SJCRH30 (cell line): ENCODE results near the gene BAAT. TPM values are rescaled to one million over a fixed set of nuclear protein-coding genes. Genes with fewer than 3 reads are reported as not detected.
A peak's percentile ranks its signal among the peaks of the same experiment; 100 is the strongest.

Source experiments
- DNase-seq, 2 experiments: peaks; one replicate each; pipeline ENCODE4 v3.0.0-alpha.2; 2015 to 2020
- H3K27ac ChIP-seq: fragments of 250-450 bp; sonication (Bioruptor Pico); 2 replicates; pipeline ENCODE4 v1.5.1; 2020; ENCODE audit warnings: mild to moderate bottlenecking, moderate library complexity
- H3K27me3 ChIP-seq: fragments of 250-450 bp; sonication (Bioruptor Pico); 2 replicates; pipeline ENCODE4 v1.5.1; 2020; ENCODE audit warnings: mild to moderate bottlenecking, moderate library complexity
- H3K36me3 ChIP-seq: fragments of 250-450 bp; sonication (Bioruptor Pico); 2 replicates; pipeline ENCODE4 v1.5.1; 2020; ENCODE audit warnings: mild to moderate bottlenecking, moderate library complexity
- H3K4me1 ChIP-seq: fragments of 250-450 bp; sonication (Bioruptor Pico); 2 replicates; pipeline ENCODE4 v1.5.1; 2020; ENCODE audit warnings: mild to moderate bottlenecking, moderate library complexity
- H3K4me3 ChIP-seq: fragments of 250-450 bp; sonication (Bioruptor Pico); 2 replicates; pipeline ENCODE4 v1.5.1; 2020; ENCODE audit warnings: mild to moderate bottlenecking, moderate library complexity
- H3K9me3 ChIP-seq: fragments of 250-450 bp; sonication (Bioruptor Pico); replicated peaks from 2 replicates; pipeline ENCODE4 v1.5.1; 2020; ENCODE audit warnings: mild to moderate bottlenecking, moderate library complexity
- total RNA-seq: library from RNA; depleted of rRNA; stranded (reverse); fragments of >200 nt; shearing (Covaris generic); gene quantifications from 2 replicates; pipeline ENCODE4 v1.2.3, GENCODE V29; 2014

Gene BAAT
- total RNA-seq, 1 experiment from 2014 or later = 0.10 TPM

DNA sequence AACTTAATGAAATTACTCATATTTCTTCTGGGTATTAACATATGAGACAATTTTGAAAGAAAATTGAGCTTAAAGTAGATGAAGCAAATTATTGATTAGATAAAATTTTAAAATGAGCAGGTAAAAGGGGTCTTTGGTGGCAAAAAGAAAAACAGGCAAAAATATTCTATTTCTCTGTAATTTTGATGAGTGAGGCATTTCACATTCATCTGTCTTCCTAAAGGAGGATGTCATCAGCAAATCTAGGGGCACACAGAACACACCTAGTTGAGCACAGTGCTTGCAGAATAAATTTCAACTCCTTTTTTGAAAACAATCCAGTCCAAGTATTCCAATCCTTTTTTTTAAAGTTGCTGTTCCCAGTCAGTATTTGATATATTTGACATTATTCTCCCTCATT, 30.0 kb upstream of the BAAT start:
- H3K36me3 ChIP-seq = peaks cover 18% of the 10 kb centered on the region
- peaks cover 21% of the 10 kb centered on the region for H3K9me3 ChIP-seq
- no peak overlapping the region for H3K27ac ChIP-seq
- peaks cover 12% of the 10 kb centered on the region for H3K4me1 ChIP-seq
- H3K4me3 ChIP-seq = no peak overlapping the region
- DNase-seq = no peak
- no peaks in the 10 kb centered on the region for H3K27me3 ChIP-seq

DNA sequence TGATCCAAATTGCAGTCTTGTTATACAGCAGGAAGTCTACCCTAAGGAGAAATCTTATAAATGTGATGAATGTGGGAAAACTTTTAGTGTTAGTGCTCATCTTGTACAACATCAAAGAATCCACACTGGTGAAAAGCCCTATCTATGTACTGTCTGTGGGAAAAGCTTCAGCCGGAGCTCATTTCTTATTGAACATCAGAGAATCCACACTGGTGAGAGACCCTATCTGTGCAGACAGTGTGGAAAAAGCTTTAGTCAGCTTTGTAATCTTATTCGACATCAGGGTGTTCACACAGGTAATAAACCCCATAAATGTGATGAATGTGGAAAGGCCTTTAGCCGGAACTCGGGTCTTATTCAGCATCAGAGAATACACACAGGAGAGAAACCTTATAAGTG, 24.3 kb upstream of the BAAT start:
- Histone ChIP-seq H3K9me3 (peaks cover 56% of the 10 kb centered on the region), H3K36me3 (peaks cover 71% of the 10 kb centered on the region), H3K27ac (no peak overlapping the region), H3K4me3 (no peak overlapping the region), H3K27me3 (no peaks in the 10 kb centered on the region), H3K4me1 (no peaks in the 10 kb centered on the region)
- DNase-seq = no peak

DNA sequence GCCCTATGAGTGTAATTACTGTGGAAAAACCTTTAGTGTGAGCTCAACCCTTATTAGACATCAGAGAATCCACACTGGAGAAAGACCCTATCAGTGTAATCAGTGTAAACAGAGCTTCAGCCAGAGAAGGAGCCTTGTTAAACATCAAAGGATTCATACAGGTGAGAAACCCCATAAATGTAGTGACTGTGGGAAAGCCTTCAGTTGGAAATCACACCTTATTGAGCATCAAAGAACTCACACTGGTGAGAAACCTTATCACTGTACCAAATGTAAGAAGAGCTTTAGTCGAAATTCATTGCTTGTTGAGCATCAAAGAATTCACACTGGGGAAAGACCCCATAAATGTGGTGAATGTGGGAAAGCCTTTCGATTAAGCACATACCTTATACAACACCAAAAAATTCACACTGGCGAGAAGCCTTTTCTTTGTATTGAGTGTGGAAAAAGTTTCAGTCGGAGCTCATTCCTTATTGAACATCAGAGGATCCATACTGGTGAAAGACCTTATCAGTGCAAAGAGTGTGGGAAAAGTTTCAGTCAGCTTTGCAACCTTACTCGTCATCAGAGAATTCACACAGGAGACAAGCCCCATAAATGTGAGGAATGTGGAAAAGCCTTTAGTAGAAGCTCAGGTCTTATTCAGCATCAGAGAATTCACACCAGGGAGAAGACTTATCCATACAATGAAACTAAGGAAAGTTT, 23.7 kb upstream of the BAAT start:
- no peak overlapping the region for H3K4me3 ChIP-seq
- H3K4me1 ChIP-seq = no peaks in the 10 kb centered on the region
- peaks cover 58% of the 10 kb centered on the region for H3K9me3 ChIP-seq
- no peaks in the 10 kb centered on the region for H3K27me3 ChIP-seq
- DNase-seq = no peak
- peaks cover 76% of the 10 kb centered on the region for H3K36me3 ChIP-seq
- no peak overlapping the region for H3K27ac ChIP-seq

GRCh38 chr9:101403516-101404285, 18.9 kb upstream of the BAAT start:
- Histone ChIP-seq H3K27me3 (no peaks in the 10 kb centered on the region), H3K4me1 (peaks cover 6% of the 10 kb centered on the region; the same call in 1 of the 2 replicates), H3K36me3 (peaks cover 85% of the 10 kb centered on the region), H3K27ac (no peak overlapping the region), H3K9me3 (peaks cover 31% of the 10 kb centered on the region), H3K4me3 (no peak overlapping the region)
- no peak for DNase-seq

- Histone ChIP-seq H3K36me3 (peaks cover 62% of the 10 kb centered on the region), H3K27ac (no peak overlapping the region), H3K4me1 (peaks cover 9% of the 10 kb centered on the region), H3K9me3 (0 out of 2 replicates have a peak, but pooled peaks cover 8% of the 10 kb centered on the region), H3K27me3 (no peaks in the 10 kb centered on the region), H3K4me3 (no peak overlapping the region; the same call in 1 of the 2 replicates)
- DNase-seq = no peak
Measured at GRCh38 chr9:101400120-101400519, 15.3 kb upstream of the BAAT start.

- Histone ChIP-seq H3K4me1 (peaks cover 9% of the 10 kb centered on the region), H3K27me3 (no peaks in the 10 kb centered on the region), H3K27ac (no peak overlapping the region), H3K9me3 (0 out of 2 replicates have a peak, but pooled peaks cover 8% of the 10 kb centered on the region), H3K36me3 (peaks cover 58% of the 10 kb centered on the region), H3K4me3 (peak overlapping the region; percentile 66)
- DNase-seq = no peak
Measured at GRCh38 chr9:101399643-101399970, 14.8 kb upstream of the BAAT start.

GRCh38 chr9:101398930-101399642, 14.3 kb upstream of the BAAT start:
- peaks cover 9% of the 10 kb centered on the region for H3K4me1 ChIP-seq
- H3K36me3 ChIP-seq = peaks cover 53% of the 10 kb centered on the region
- H3K27me3 ChIP-seq = no peaks in the 10 kb centered on the region
- peak overlapping the region; percentile 39 for H3K27ac ChIP-seq
- 0 out of 2 replicates have a peak, but pooled peaks cover 8% of the 10 kb centered on the region for H3K9me3 ChIP-seq
- DNase-seq = peak in 1 of 2 experiments; percentile 34
- H3K4me3 ChIP-seq = peak overlapping the region; percentile 66

DNA sequence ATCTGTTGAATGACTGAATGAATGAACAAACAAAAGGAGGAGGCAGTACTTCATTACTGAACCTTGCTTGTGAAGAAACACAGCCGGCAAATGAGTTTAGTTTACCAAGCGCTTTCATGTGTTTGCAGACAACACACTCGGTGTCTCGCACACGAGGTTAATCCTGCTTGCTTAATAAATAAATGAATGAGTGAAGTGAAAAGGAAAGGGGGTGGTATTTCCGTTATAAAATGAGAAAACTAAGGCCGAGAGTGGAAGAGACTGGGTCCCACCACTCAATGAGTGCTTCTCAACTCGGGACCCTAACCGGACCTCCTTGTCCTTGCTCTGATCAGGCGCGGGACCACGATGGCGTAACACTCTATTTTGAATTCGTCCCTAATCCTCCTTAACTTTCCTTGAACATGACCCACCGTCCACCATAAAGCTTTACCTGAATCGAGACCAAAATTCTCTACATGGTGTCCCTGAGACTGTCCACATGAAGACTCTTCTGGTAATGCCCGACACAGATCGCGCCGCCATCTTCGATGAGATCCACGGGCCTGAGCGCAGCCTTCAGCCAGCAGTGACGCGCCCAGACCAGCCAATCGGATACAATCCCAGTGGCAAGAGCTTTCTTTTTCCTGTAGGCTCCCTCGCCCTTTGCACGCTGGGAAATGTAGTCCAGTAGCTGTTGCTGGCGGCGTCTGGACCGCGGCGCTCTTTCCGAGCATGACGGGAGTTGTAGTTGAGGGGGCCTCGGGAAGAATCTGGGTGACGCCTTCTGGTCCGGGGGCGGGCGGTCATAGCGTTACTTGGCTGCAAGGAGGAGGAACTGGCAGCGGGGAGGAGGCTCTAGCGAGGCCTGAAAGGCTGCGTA, 13.5 kb upstream of the BAAT start, which contains the start of the genes MRPL50 and ZNF189:
Gene MRPL50, minus strand, starts transcription at position 551 of the 862 bp plus-strand sequence. Its CDS starts 26 bp downstream, at position 525.
Gene ZNF189, plus strand, starts transcription at position 784 of the 862 bp plus-strand sequence. CDS start 306 bp downstream, outside the sequence.
- peak; percentile 98 to 99 for DNase-seq
- Histone ChIP-seq H3K27ac (peak within 1 kb of the TSS; percentile 67), H3K4me3 (peak within 1 kb of the TSS; percentile 66), H3K4me1 (peaks cover 9% of the 10 kb centered on the region), H3K27me3 (no peaks in the 10 kb centered on the region), H3K9me3 (peaks cover 5% of the 10 kb centered on the region; the same call in 1 of the 2 replicates), H3K36me3 (peaks cover 45% of the 10 kb centered on the region)

DNA sequence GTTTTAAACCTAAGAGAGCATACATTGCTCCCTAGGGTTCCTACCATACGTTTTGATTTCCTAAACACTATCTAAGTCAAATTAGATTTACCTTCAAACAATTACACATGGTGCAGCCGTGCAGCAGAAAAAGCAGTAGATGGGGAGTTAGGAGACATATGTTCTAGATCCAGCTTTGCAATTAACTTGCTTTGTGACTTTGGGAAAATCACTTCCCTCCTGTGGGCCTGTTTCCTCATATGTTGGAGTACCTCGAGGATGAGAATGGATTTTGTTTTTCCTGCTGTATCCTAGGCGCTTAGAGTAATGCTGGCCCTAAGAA, 12.9 kb upstream of the BAAT start:
- peak in 1 of 2 experiments; percentile 39 for DNase-seq
- Histone ChIP-seq H3K27ac (peak overlapping the region; percentile 67), H3K9me3 (peaks cover 4% of the 10 kb centered on the region; the same call in 1 of the 2 replicates), H3K4me1 (peaks cover 9% of the 10 kb centered on the region), H3K27me3 (no peaks in the 10 kb centered on the region), H3K4me3 (peak overlapping the region; percentile 66), H3K36me3 (peaks cover 39% of the 10 kb centered on the region)

GRCh38 chr9:101394687-101395086, 9.9 kb upstream of the BAAT start:
- Histone ChIP-seq H3K27ac (no peak overlapping the region), H3K4me3 (no peak overlapping the region), H3K4me1 (peaks cover 5% of the 10 kb centered on the region), H3K27me3 (no peaks in the 10 kb centered on the region), H3K9me3 (no peaks in the 10 kb centered on the region; the same call in 1 of the 2 replicates), H3K36me3 (peaks cover 23% of the 10 kb centered on the region)
- DNase-seq = no peak

GRCh38 chr9:101393135-101393534, 8.3 kb upstream of the BAAT start:
- Histone ChIP-seq H3K27me3 (no peaks in the 10 kb centered on the region), H3K4me1 (peaks cover 3% of the 10 kb centered on the region; the same call in 1 of the 2 replicates), H3K27ac (no peak overlapping the region), H3K36me3 (peaks cover 33% of the 10 kb centered on the region), H3K4me3 (no peak overlapping the region), H3K9me3 (no peaks in the 10 kb centered on the region; the same call in 1 of the 2 replicates)
- no peak for DNase-seq

DNA sequence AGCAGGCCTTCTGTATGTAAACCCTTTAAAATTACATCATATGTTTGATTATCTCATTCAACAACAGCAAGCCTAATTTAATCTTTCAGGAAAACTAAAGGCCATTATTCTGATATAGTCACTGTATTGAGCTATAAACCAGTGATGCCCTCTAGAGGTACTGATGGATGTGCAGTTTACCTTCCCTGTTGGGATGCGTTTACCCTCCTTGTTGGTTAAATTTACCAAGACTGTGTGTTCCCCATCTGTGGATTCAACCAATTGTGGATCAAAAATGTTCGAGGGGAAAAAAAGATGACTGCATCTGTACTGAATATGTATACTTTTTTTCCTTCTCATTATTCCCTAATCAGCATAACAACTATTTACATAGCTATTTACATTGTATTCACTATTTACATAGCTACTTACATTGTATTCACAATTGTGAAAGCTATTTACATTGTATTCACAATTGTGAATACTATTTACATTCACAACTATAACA, 3.7 kb upstream of the BAAT start:
- Histone ChIP-seq H3K27me3 (no peaks in the 10 kb centered on the region), H3K4me3 (no peak overlapping the region), H3K36me3 (peaks cover 39% of the 10 kb centered on the region), H3K4me1 (no peaks in the 10 kb centered on the region), H3K27ac (no peak overlapping the region), H3K9me3 (peaks cover 2% of the 10 kb centered on the region)
- DNase-seq = no peak

DNA sequence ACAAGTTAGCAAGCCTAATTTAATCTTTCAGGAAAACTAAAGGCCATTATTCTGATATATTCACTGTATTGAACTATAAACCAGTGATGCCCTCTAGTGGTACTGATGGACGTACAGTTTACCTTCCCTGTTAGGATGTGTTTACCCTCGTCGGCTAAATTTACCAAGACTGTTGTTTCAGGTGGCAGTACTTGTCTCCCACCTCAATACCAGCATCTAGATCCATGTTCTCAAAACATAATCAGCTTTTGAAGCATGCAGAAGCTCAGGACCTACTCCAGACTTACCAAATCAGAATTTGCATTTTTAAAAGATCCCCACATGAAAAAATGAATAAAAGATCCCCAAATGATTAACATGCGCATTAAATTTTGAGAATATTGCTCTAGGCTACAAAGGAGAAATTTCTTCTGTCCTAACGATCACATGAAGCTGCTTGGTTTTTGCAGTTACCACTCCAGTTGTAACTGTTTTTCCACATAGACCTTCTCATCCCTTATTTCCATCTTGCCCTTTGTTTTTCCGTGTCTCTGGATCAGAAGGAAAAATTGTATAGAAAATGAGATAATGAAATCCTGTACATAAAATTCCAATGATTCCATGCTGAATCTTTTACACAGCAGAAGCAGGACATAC, 3.2 kb upstream of the BAAT start:
- no peaks in the 10 kb centered on the region for H3K4me1 ChIP-seq
- H3K27ac ChIP-seq = no peak overlapping the region
- DNase-seq = peak; percentile 29 to 74

More for the DNA sequence above, 3.2 kb upstream of the BAAT start:
- Histone ChIP-seq H3K36me3 (peaks cover 39% of the 10 kb centered on the region), H3K9me3 (peaks cover 2% of the 10 kb centered on the region; the same call in 1 of the 2 replicates), H3K27me3 (no peaks in the 10 kb centered on the region), H3K4me3 (no peak overlapping the region)
